Lung (tissue), 12 donors: ENCODE measurements around the gene AP2A2. TPM values are rescaled to one million over a fixed set of nuclear protein-coding genes. Genes with fewer than 3 reads are reported as not detected.
A peak's percentile ranks its signal among the peaks of the same experiment; 100 is the strongest.

Source experiments
- ATAC-seq: fragments of 200-7000 bp; cut with Tn5 transposase; one replicate; pipeline ENCODE4 v1.9.1; 2020; ENCODE audit warnings: moderate number of reproducible peaks; ENCODE audit not compliant: insufficient read depth, low FRiP score
- DNase-seq, 3 donors: peaks; one replicate each; pipeline ENCODE4 v3.0.0-alpha.2; 2013 to 2017
- H3K27ac ChIP-seq, 2 donors: one replicate each; pipeline ENCODE4 v1.5.1; 2013; ENCODE audit warnings: mild to moderate bottlenecking in 2 of 2, moderate library complexity in 2 of 2, control low read depth in 1 of 2, inconsistent platforms in 1 of 2, low read depth in 1 of 2, low read length in 1 of 2
- H3K27me3 ChIP-seq, 3 donors: one replicate each; pipeline ENCODE4 v1.5.1; 2013; ENCODE audit warnings: low read length in 2 of 3; ENCODE audit not compliant: control insufficient read depth in 3 of 3, insufficient read depth in 3 of 3
- H3K36me3 ChIP-seq, 4 donors: one replicate each; pipeline ENCODE4 v1.5.1; 2013; ENCODE audit warnings: low read length in 4 of 4, mild to moderate bottlenecking in 1 of 4, moderate library complexity in 1 of 4; ENCODE audit not compliant: control insufficient read depth in 4 of 4, insufficient read depth in 4 of 4
- H3K4me1 ChIP-seq, 5 donors: one replicate each; pipeline ENCODE4 v1.5.1; 2013; ENCODE audit warnings: low read length in 5 of 5, mild to moderate bottlenecking in 2 of 5, moderate library complexity in 1 of 5; ENCODE audit not compliant: control insufficient read depth in 5 of 5, insufficient read depth in 5 of 5
- H3K4me3 ChIP-seq: one replicate; pipeline ENCODE4 v1.5.1; 2013; ENCODE audit warnings: mild to moderate bottlenecking, control low read depth, moderate library complexity
- H3K9ac ChIP-seq, 2 donors: one replicate each; pipeline ENCODE4 v1.5.1; 2013; ENCODE audit warnings: low read length in 2 of 2, control low read depth in 1 of 2; ENCODE audit not compliant: insufficient read depth in 1 of 2
- H3K9me3 ChIP-seq, 4 donors: one replicate each; pipeline ENCODE4 v1.5.1; 2013; ENCODE audit warnings: low read length in 3 of 4, mild to moderate bottlenecking in 1 of 4, moderate library complexity in 1 of 4; ENCODE audit not compliant: control insufficient read depth in 4 of 4, insufficient read depth in 3 of 4
- WGBS, 2 donors: extraction: QIAGEN DNeasy Blood & Tissue Kit; methylation state at CpG; one replicate each; pipeline ENCODE4 v1.1.7; 2013; 5-methylcytosine and 5-hydroxymethylcytosine counted together
- polyA plus RNA-seq, 2 donors: library from polyadenylated mRNA; stranded (reverse); fragments of 200-250 nt; gene quantifications; one replicate each; pipeline ENCODE4 v1.2.1, GENCODE V29; 2013
- total RNA-seq, 2 donors: library from RNA; depleted of rRNA in 1 of 2; stranded (reverse); fragments of >200 nt in 1 of 2; gene quantifications; one replicate each; pipeline ENCODE4 v1.2.1, GENCODE V29; 2014 to 2021
- TF ChIP-seq, protein P1 (sequence below): IDR thresholded peaks from 2 replicates; pipeline ENCODE4 v1.5.1; 2012; ENCODE audit warnings: mild to moderate bottlenecking; ENCODE audit errors: control extremely low read depth, extremely low read depth
- donor health status: control.
- donor health status: control.
- donor health status: Bipolar disorder and iron deficiency.
- donor health status: healthy.
- donor health status: DM: yes; HTN: yes; CAD: no.

The AP2A2 gene
- total and polyA plus RNA-seq, 4 donors, result 33.8 to 93.2 (median 54.4) TPM

DNA sequence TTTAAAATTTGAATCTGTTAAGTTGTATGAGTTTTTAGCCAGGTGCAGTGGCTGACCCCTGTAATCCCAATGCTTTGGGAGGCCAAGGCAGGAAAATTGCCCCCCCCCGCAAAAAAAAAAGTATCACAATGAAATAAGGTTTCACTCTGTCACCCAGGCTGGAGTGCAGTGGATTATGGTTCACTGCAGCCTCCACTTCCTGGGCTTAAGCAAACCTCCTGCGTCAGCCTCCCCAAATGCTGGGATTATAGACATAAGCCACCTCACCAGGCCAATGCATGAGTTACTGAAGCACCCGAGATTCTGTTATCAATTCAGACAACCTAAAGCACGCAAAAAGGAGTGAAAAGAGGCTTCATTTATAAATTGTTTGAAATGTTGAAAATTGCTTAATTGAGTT is 12.6 kb upstream of the AP2A2 start:
- Histone ChIP-seq H3K27ac (no peak overlapping the region), H3K36me3 (no peaks in the 10 kb centered on the region), H3K9ac (no peak overlapping the region), H3K27me3 (no peaks in the 10 kb centered on the region), H3K4me1 (peaks cover 0 to 14% (median 0%) of the 10 kb centered on the region in 5 donors), H3K9me3 (no peaks in the 10 kb centered on the region), H3K4me3 (no peak overlapping the region)
- ATAC-seq (no peak), DNase-seq (no peak)
- TF ChIP-seq, protein P1, sequence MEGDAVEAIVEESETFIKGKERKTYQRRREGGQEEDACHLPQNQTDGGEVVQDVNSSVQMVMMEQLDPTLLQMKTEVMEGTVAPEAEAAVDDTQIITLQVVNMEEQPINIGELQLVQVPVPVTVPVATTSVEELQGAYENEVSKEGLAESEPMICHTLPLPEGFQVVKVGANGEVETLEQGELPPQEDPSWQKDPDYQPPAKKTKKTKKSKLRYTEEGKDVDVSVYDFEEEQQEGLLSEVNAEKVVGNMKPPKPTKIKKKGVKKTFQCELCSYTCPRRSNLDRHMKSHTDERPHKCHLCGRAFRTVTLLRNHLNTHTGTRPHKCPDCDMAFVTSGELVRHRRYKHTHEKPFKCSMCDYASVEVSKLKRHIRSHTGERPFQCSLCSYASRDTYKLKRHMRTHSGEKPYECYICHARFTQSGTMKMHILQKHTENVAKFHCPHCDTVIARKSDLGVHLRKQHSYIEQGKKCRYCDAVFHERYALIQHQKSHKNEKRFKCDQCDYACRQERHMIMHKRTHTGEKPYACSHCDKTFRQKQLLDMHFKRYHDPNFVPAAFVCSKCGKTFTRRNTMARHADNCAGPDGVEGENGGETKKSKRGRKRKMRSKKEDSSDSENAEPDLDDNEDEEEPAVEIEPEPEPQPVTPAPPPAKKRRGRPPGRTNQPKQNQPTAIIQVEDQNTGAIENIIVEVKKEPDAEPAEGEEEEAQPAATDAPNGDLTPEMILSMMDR, result no peak
- WGBS, 2 donors, result 93 to 97% methylated on average over 4 of the region's 4 CpGs

DNA sequence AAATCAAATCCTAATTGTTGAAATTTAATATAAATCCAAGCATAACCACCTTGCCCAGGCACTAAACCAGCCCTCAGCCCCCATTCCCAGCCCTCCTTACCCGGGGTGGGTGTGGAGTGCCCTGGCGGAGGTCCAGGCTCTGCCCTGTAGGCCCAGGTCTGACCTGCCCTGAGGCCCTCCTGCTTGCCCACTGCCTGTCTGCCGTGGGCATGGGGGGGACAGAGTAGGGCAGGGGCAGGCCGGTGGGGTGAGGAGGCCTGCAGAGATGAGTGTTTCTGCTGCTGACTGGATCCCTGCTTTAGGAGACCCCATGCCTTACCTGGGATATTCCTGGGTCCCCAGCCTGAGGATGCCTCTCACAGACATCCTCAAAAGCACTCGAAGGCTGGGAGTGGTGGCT is 11.5 kb upstream of the AP2A2 start:
- peaks cover 0 to 14% (median 0%) of the 10 kb centered on the region in 5 donors for H3K4me1 ChIP-seq
- no peak overlapping the region for H3K9ac ChIP-seq
- no peak overlapping the region for H3K4me3 ChIP-seq
- H3K36me3 ChIP-seq, result no peaks in the 10 kb centered on the region
- no peak overlapping the region for H3K27ac ChIP-seq
- TF ChIP-seq, protein P1, result no peak
- no peaks in the 10 kb centered on the region for H3K27me3 ChIP-seq
- ATAC-seq, result no peak
- no peaks in the 10 kb centered on the region for H3K9me3 ChIP-seq
- no peak for DNase-seq
- 76 to 83% methylated on average over 5 of the region's 5 CpGs for WGBS, 2 donors

DNA sequence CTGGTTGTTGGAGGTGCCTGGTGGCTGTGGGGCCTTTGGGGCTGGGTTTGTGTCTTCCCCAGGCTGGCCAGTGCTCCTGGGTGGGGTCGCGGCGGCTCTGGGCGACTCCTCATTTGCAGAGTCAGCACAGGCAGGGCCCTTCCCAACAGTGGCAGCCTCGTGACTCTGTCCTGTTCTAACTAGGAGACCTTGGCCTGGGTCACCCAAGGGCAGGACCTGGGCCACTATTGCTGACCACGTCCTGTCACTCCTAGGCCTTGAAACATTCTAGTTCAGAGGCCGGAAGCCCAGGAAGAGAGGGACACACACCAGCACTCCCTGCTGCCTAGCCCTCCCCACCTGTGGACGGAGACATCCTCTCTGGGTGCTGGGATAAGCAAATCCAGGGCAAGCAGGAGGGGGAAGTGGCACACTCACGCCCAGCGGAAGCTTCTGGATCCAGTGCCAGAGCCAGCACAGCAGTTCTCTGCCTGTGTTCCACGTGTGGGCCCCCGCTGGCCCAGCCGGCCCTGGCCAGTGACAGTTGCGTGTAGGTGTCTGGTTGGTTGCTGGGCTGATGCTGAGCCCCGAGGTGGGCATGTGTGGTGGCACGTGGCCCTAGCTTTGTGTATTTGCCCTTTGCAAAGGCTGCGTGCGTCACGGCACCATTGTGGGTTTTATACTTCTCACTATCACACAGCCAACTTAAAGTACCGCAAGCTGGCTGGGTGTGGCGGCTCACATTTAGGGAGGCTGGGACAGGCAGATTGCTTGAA is 10.7 kb upstream of the AP2A2 start:
- WGBS, 2 donors, result 72 to 90% methylated on average over 21 of the region's 21 CpGs
- Histone ChIP-seq H3K36me3 (no peaks in the 10 kb centered on the region), H3K9me3 (no peaks in the 10 kb centered on the region), H3K27me3 (no peaks in the 10 kb centered on the region), H3K4me3 (no peak overlapping the region), H3K9ac (no peak overlapping the region), H3K4me1 (peaks cover 0 to 8% (median 0%) of the 10 kb centered on the region in 5 donors), H3K27ac (peak overlapping the region in 1 of 2 donors; percentile 12)
- ATAC-seq (no peak), DNase-seq (peak in 1 of 3 donors; percentile 31)
- TF ChIP-seq, protein P1, result no peak
